HepG2 (cell line): ENCODE measurements around the gene GLYATL3. TPM values are rescaled to one million over a fixed set of nuclear protein-coding genes. Genes with fewer than 3 reads are reported as not detected.

ENCODE experiments used
- BCL6 ChIP-seq: IDR thresholded peaks from 2 replicates; pipeline ENCODE4 v1.6.1; 2016; ENCODE audit warnings: missing genetic modification reagents, missing compliant biosample characterization
- CREB1 ChIP-seq, 2 experiments: fragments of 450-650 bp in 1 of 2; IDR thresholded peaks; 2 replicates each; pipeline ENCODE4 v1.6.1; 2016 to 2017; ENCODE audit warnings: control low read depth in 1 of 2, mild to moderate bottlenecking in 1 of 2, missing compliant biosample characterization in 1 of 2, missing genetic modification characterization in 1 of 2
- DZIP1 ChIP-seq: sonication (generic); formaldehyde crosslinking; IDR thresholded peaks from 2 replicates; pipeline ENCODE4 v1.5.0; 2020; ENCODE audit warnings: mild to moderate bottlenecking, missing genetic modification reagents
- EED ChIP-seq: sonication (generic); formaldehyde crosslinking; IDR thresholded peaks from 2 replicates; pipeline ENCODE4 v1.5.0; 2020; ENCODE audit warnings: mild to moderate bottlenecking, missing genetic modification reagents
- FOXA3 ChIP-seq: IDR thresholded peaks from 2 replicates; pipeline ENCODE4 v1.6.1; 2016; ENCODE audit warnings: missing genetic modification reagents, missing compliant biosample characterization
- GATAD2A ChIP-seq: IDR thresholded peaks from 2 replicates; pipeline ENCODE4 v1.6.1; 2016
- MBNL3 ChIP-seq: fragments of 250-450 bp; sonication (Bioruptor Pico); conservative IDR thresholded peaks from 2 replicates; pipeline ENCODE4 v1.8.0; 2022; ENCODE audit warnings: mild to moderate bottlenecking, inconsistent platforms
- POGK ChIP-seq: sonication (generic); formaldehyde crosslinking; conservative IDR thresholded peaks from 2 replicates; pipeline ENCODE4 v1.8.0; 2022; ENCODE audit warnings: mild to moderate bottlenecking, moderate library complexity, missing genetic modification reagents
- SP5 ChIP-seq: IDR thresholded peaks from 2 replicates; pipeline ENCODE4 v1.6.1; 2016; ENCODE audit warnings: low read depth, borderline replicate concordance
- SRF ChIP-seq: IDR thresholded peaks from 2 replicates; pipeline ENCODE4 v1.6.1; 2011; ENCODE audit warnings: mild to moderate bottlenecking, low read depth, low read length, moderate library complexity
- ZBTB26 ChIP-seq: IDR thresholded peaks from 2 replicates; pipeline ENCODE4 v1.6.1; 2016; ENCODE audit warnings: missing compliant biosample characterization, missing genetic modification reagents, borderline replicate concordance
- ZBTB46 ChIP-seq: sonication (generic); formaldehyde crosslinking; IDR thresholded peaks from 2 replicates; pipeline ENCODE4 v1.4.0; 2020; ENCODE audit warnings: mild to moderate bottlenecking, missing genetic modification reagents, borderline replicate concordance
- ZNF557 ChIP-seq: sonication (generic); formaldehyde crosslinking; IDR thresholded peaks from 2 replicates; pipeline ENCODE4 v1.4.0; 2020; ENCODE audit warnings: missing genetic modification reagents
- ZNF563 ChIP-seq: sonication (generic); formaldehyde crosslinking; IDR thresholded peaks from 2 replicates; pipeline ENCODE4 v1.8.0; 2022; ENCODE audit warnings: mild to moderate bottlenecking, moderate library complexity, missing genetic modification reagents
- ZNF598 ChIP-seq: sonication (generic); formaldehyde crosslinking; IDR thresholded peaks from 2 replicates; pipeline ENCODE4 v1.5.1; 2020; ENCODE audit warnings: mild to moderate bottlenecking, missing genetic modification reagents, borderline replicate concordance
- ZNF614 ChIP-seq: IDR thresholded peaks from 2 replicates; pipeline ENCODE4 v1.6.1; 2018; ENCODE audit warnings: missing biosample characterization, missing genetic modification reagents, inconsistent platforms, borderline replicate concordance
- ZNF644 ChIP-seq: IDR thresholded peaks from 2 replicates; pipeline ENCODE4 v1.6.1; 2016; ENCODE audit warnings: low read depth
- ZSCAN5A ChIP-seq: sonication (generic); formaldehyde crosslinking; IDR thresholded peaks from 2 replicates; pipeline ENCODE4 v1.8.0; 2022; ENCODE audit warnings: mild to moderate bottlenecking, missing genetic modification reagents, borderline replicate concordance
- polyA plus RNA-seq, 8 experiments: library from polyadenylated mRNA; depleted of rRNA in 3 of 8; stranded (reverse) in 7 of 8; unstranded in 1 of 8; fragments of >200 nt; fragmentation: Illumina TruSeq in 4 of 8; extraction: Trizol in 4 of 8; gene quantifications; 2 replicates each; pipeline versions ENCODE4 v1.2.1 to v1.2.3, GENCODE V29; 2011 to 2016; ENCODE audit warnings: low read depth in 4 of 8, missing spikeins in 1 of 8, mixed read lengths in 1 of 8; ENCODE audit not compliant: insufficient read depth in 1 of 8
- total RNA-seq, 5 experiments: library from RNA; depleted of rRNA; stranded (reverse); fragments of >200 nt; fragmentation: Illumina TruSeq; extraction: Trizol; gene quantifications; 2 replicates each; pipeline ENCODE4 v1.2.3, GENCODE V29; 2016; ENCODE audit warnings: low read depth in 1 of 5

The GLYATL3 gene
- total and polyA plus RNA-seq, 2 of the 13 experiments (the other 11 are each of a cell fraction or from before 2014, with no cell fraction given): 0.05 TPM; not detected in 1

- TF ChIP-seq POGK (CRISPR knock-in tag) (peak; percentile 26; the same call in 1 of the 2 replicates), BCL6 (CRISPR knock-in tag) (no peak), SP5 (CRISPR knock-in tag) (no peak), CREB1 (IDR thresholded peaks at IDR 0.05) (no peak), CREB1 (CRISPR knock-in tag; IDR thresholded peaks at IDR 0.05) (peak; percentile 63; the same call in 1 of the 2 replicates), ZNF614 (CRISPR knock-in tag) (0 out of 2 replicates have a peak, but pooled peaks have one; percentile 43), FOXA3 (CRISPR knock-in tag) (peak; percentile 74), ZNF598 (no peak), MBNL3 (no peak), ZBTB46 (CRISPR knock-in tag) (no peak), DZIP1 (CRISPR knock-in tag) (no peak), GATAD2A (peak; percentile 80), ZNF557 (CRISPR knock-in tag) (no peak), ZNF563 (CRISPR knock-in tag) (no peak), EED (no peak), ZBTB26 (CRISPR knock-in tag) (peak; percentile 28; the same call in 1 of the 2 replicates), ZSCAN5A (CRISPR knock-in tag) (no peak), ZNF644 (CRISPR knock-in tag) (peak; percentile 75), SRF (no peak)
These were observed 6.9 kb downstream of the GLYATL3 start (continued) for GRCh38 chr6:49506569-49507111.
